Neural cell (in vitro differentiated cells): ENCODE data around the gene EEF1AKMT4.

Experiments
- CTCF ChIP-seq: fragments of 450-650 bp; IDR thresholded peaks from 2 replicates; pipeline ENCODE4 v1.5.1; 2014; ENCODE audit warnings: antibody characterized with exemption, mild to moderate bottlenecking, moderate library complexity; ENCODE audit not compliant: poor library complexity, severe bottlenecking
- EZH2 ChIP-seq: fragments of 200-600, 300-800 bp; shearing (Covaris generic), sonication (generic); IDR thresholded peaks from 2 replicates; pipeline ENCODE4 v1.6.1; 2014; ENCODE audit warnings: antibody characterized with exemption, low read length, borderline replicate concordance, mild to moderate bottlenecking; ENCODE audit not compliant: insufficient read depth, poor library complexity, severe bottlenecking
- MXI1 ChIP-seq: fragments of 450-650 bp; conservative IDR thresholded peaks from 2 replicates; pipeline ENCODE4 v1.6.1; 2014; ENCODE audit warnings: antibody characterized with exemption, mild to moderate bottlenecking; ENCODE audit not compliant: poor library complexity, severe bottlenecking
- POLR2AphosphoS5 ChIP-seq: IDR thresholded peaks from 2 replicates; pipeline ENCODE4 v1.6.1; 2012
- RAD21 ChIP-seq: fragments of 450-650 bp; conservative IDR thresholded peaks from 2 replicates; pipeline ENCODE4 v1.6.1; 2014; ENCODE audit warnings: antibody characterized with exemption, mild to moderate bottlenecking, moderate library complexity
- REST ChIP-seq: IDR thresholded peaks from 2 replicates; pipeline ENCODE4 v1.6.1; 2012; ENCODE audit warnings: borderline replicate concordance

GRCh38 chr3:184234671-184235380, 14.6 kb upstream of the EEF1AKMT4 start:
- no peak for TF ChIP-seq POLR2AphosphoS5
- TF ChIP-seq CTCF, result no peak
- TF ChIP-seq RAD21, result no peak
- TF ChIP-seq REST, result no peak
- no peak for TF ChIP-seq MXI1
- no peak for TF ChIP-seq EZH2
